CD14-positive monocyte (primary cell): Measurements from ENCODE around the gene CPEB4. TPM values are rescaled to one million over a fixed set of nuclear protein-coding genes. Genes with fewer than 3 reads are reported as not detected.

ENCODE experiments used
- DNase-seq, 3 donors: peaks; one replicate each; pipeline ENCODE4 v3.0.0-alpha.2; 2011 to 2022
- H2AFZ ChIP-seq: 2 replicates; pipeline ENCODE4 v1.6.0; 2012; ENCODE audit warnings: mild to moderate bottlenecking, low read depth, low read length, inconsistent platforms; ENCODE audit not compliant: insufficient read depth, poor library complexity, severe bottlenecking
- H3K27ac ChIP-seq, 2 donors: 1 replicate in 1 of 2; 2 replicates in 1 of 2; pipeline ENCODE4 v1.5.1; 2012 to 2013; ENCODE audit warnings: low read length in 2 of 2, control low read depth in 1 of 2, inconsistent platforms in 1 of 2, low read depth in 1 of 2, mild to moderate bottlenecking in 1 of 2
- H3K27me3 ChIP-seq, 2 donors: one replicate each; pipeline versions ENCODE4 v1.6.0 to v1.6.1; 2011 to 2013; ENCODE audit warnings: low read length in 2 of 2; ENCODE audit not compliant: control insufficient read depth in 2 of 2, insufficient read depth in 2 of 2
- H3K36me3 ChIP-seq, 2 donors: replicated peaks in 1 of 2; 1 replicate in 1 of 2; 2 replicates in 1 of 2; pipeline versions ENCODE4 v1.5.1 to v1.6.1; 2012 to 2013; ENCODE audit warnings: low read length in 2 of 2, control low read depth in 1 of 2, inconsistent platforms in 1 of 2, mild to moderate bottlenecking in 1 of 2; ENCODE audit not compliant: insufficient read depth in 2 of 2, control insufficient read depth in 1 of 2
- H3K4me1 ChIP-seq, 2 donors: 1 replicate in 1 of 2; 2 replicates in 1 of 2; pipeline versions ENCODE4 v1.5.1 to v1.6.1; 2012 to 2013; ENCODE audit warnings: low read length in 2 of 2, control low read depth in 1 of 2, inconsistent platforms in 1 of 2, mild to moderate bottlenecking in 1 of 2, moderate library complexity in 1 of 2; ENCODE audit not compliant: insufficient read depth in 2 of 2, control insufficient read depth in 1 of 2
- H3K4me2 ChIP-seq: replicated peaks from 2 replicates; pipeline ENCODE3; 2012; ENCODE audit warnings: low read length, moderate library complexity, mild to moderate bottlenecking; ENCODE audit not compliant: poor library complexity, severe bottlenecking; ENCODE audit errors: extremely low read depth
- H3K4me3 ChIP-seq, 3 experiments: fragments of 200-600 bp in 1 of 3; sonication (generic) in 1 of 3; replicated peaks in 1 of 3; 1 replicate in 2 of 3; 2 replicates in 1 of 3; pipeline ENCODE4 v1.5.1; 2011 to 2013; ENCODE audit warnings: low read length in 3 of 3, mild to moderate bottlenecking in 3 of 3, control low read depth in 2 of 3, low read depth in 2 of 3, inconsistent platforms in 1 of 3, moderate library complexity in 1 of 3
- H3K79me2 ChIP-seq: 2 replicates; pipeline ENCODE4 v1.6.0; 2012; ENCODE audit warnings: mild to moderate bottlenecking, control low read depth, inconsistent platforms, low read length, moderate library complexity; ENCODE audit not compliant: insufficient read depth
- H3K9ac ChIP-seq: 2 replicates; pipeline ENCODE4 v1.6.0; 2017; ENCODE audit warnings: low read length, mild to moderate bottlenecking; ENCODE audit not compliant: insufficient read depth, poor library complexity, severe bottlenecking
- H3K9me3 ChIP-seq, 2 donors: replicated peaks in 1 of 2; 1 replicate in 1 of 2; 2 replicates in 1 of 2; pipeline versions ENCODE4 v1.5.1 to v1.6.1; 2012 to 2013; ENCODE audit warnings: low read length in 2 of 2, control low read depth in 1 of 2; ENCODE audit not compliant: control insufficient read depth in 1 of 2, insufficient read depth in 1 of 2
- H4K20me1 ChIP-seq: 2 replicates; pipeline ENCODE4 v1.6.0; 2012; ENCODE audit warnings: mild to moderate bottlenecking, low read length, control low read depth, moderate library complexity; ENCODE audit not compliant: insufficient read depth
- H3K27ac Mint-ChIP-seq, 7 donors: one replicate each; pipeline ENCODE4 v1.8.0; 2020; ENCODE audit warnings: mild to moderate bottlenecking in 7 of 7, mixed read lengths in 7 of 7, moderate library complexity in 6 of 7, inconsistent platforms in 2 of 7
- H3K27me3 Mint-ChIP-seq, 3 donors: one replicate each; pipeline ENCODE4 v1.8.0; 2021 to 2022; ENCODE audit warnings: low read depth in 3 of 3, mild to moderate bottlenecking in 3 of 3, mixed read lengths in 3 of 3, moderate library complexity in 3 of 3, inconsistent platforms in 1 of 3
- H3K36me3 Mint-ChIP-seq, 2 donors: one replicate each; pipeline ENCODE4 v1.8.0; 2020; ENCODE audit warnings: mixed read lengths in 2 of 2, inconsistent platforms in 1 of 2, mild to moderate bottlenecking in 1 of 2
- H3K4me1 Mint-ChIP-seq: one replicate; pipeline ENCODE4 v1.8.0; 2020; ENCODE audit warnings: mild to moderate bottlenecking, mixed read lengths
- H3K4me3 Mint-ChIP-seq, 2 donors: one replicate each; pipeline ENCODE4 v1.8.0; 2020; ENCODE audit warnings: mild to moderate bottlenecking in 2 of 2, mixed read lengths in 2 of 2, moderate library complexity in 1 of 2
- H3K9me3 Mint-ChIP-seq, 7 donors: one replicate each; pipeline ENCODE4 v1.8.0; 2020 to 2022; ENCODE audit warnings: mixed read lengths in 7 of 7, mild to moderate bottlenecking in 6 of 7, moderate library complexity in 6 of 7, inconsistent platforms in 2 of 7
- CTCF ChIP-seq: fragments of 200-600 bp; IDR thresholded peaks from one replicate; pipeline ENCODE4 v1.8.0; 2022; ENCODE audit warnings: antibody characterized with exemption, mild to moderate bottlenecking
- WGBS: methylation state at CpG from one replicate; pipeline ENCODE4 v1.1.5; 2013; ENCODE audit warnings: missing lambda C conversion rate; ENCODE audit not compliant: insufficient coverage; 5-methylcytosine and 5-hydroxymethylcytosine counted together
- intact Hi-C, 2 donors: fragments of 100-400 bp; cut with micrococcal nuclease; formaldehyde crosslinking; loops; one replicate each; pipeline versions ENCODE4 v1.15.0 to v1.15.1; 2023
- polyA plus RNA-seq, 3 donors: library from polyadenylated mRNA; depleted of rRNA in 1 of 3; unstranded in 2 of 3; stranded (reverse) in 1 of 3; fragments of 300-500 nt in 2 of 3; fragments of >200 nt in 1 of 3; fragmentation: Illumina TruSeq in 2 of 3; gene quantifications; 1 replicate in 2 of 3; 2 replicates in 1 of 3; pipeline ENCODE4 v1.2.3, GENCODE V29; 2012 to 2021

The CPEB4 gene
- polyA plus RNA-seq, 3 donors = 10.7 to 27.3 (median 13.9) TPM

GRCh38 chr5:174000076-174000475 lies 111.9 kb downstream of the CPEB4 start:
- H3K27ac ChIP-seq = no peak overlapping the region
- H3K4me3 ChIP-seq = no peak overlapping the region
- H4K20me1 ChIP-seq = no peaks in the 10 kb centered on the region
- H3K4me1 Mint-ChIP-seq = no peaks in the 10 kb centered on the region
- H3K4me3 Mint-ChIP-seq = no peak overlapping the region
- H3K27me3 Mint-ChIP-seq = peaks cover 27 to 35% (median 29%) of the 10 kb centered on the region in 3 donors
- H3K36me3 Mint-ChIP-seq = no peaks in the 10 kb centered on the region
- H3K36me3 ChIP-seq = no peaks in the 10 kb centered on the region
- no peak for TF ChIP-seq CTCF
- peaks cover 0 to 2% (median 0%) of the 10 kb centered on the region in 7 donors for H3K9me3 Mint-ChIP-seq
- H3K27me3 ChIP-seq = peaks cover 12 to 44% of the 10 kb centered on the region in 2 donors
- H3K27ac Mint-ChIP-seq = no peak overlapping the region
- no peak overlapping the region for H2AFZ ChIP-seq
- no peak overlapping the region for H3K9ac ChIP-seq
- H3K4me1 ChIP-seq = no peaks in the 10 kb centered on the region
- H3K9me3 ChIP-seq = no peaks in the 10 kb centered on the region
- no peak for DNase-seq
- whole genome bisulfite sequencing = no CpG with 5 or more reads among the region's 4 CpGs
- intact Hi-C loops = no loop called here
- H3K4me2 ChIP-seq = no peak overlapping the region
- H3K79me2 ChIP-seq = no peaks in the 10 kb centered on the region

- intact Hi-C loops = no loop called here
- H3K36me3 ChIP-seq = no peaks in the 10 kb centered on the region
- H3K4me2 ChIP-seq = no peak overlapping the region
- H3K4me1 ChIP-seq = no peaks in the 10 kb centered on the region
- no peak for DNase-seq
- no peaks in the 10 kb centered on the region for H3K4me1 Mint-ChIP-seq
- H3K27ac Mint-ChIP-seq = no peak overlapping the region
- H3K27ac ChIP-seq = no peak overlapping the region
- peak overlapping the region in 1 of 2 donors; percentile 3 for H3K4me3 Mint-ChIP-seq
- H4K20me1 ChIP-seq = no peaks in the 10 kb centered on the region
- H3K9me3 ChIP-seq = no peaks in the 10 kb centered on the region
- no peaks in the 10 kb centered on the region for H3K36me3 Mint-ChIP-seq
- H3K27me3 ChIP-seq = peaks cover 4 to 41% of the 10 kb centered on the region in 2 donors
- H2AFZ ChIP-seq = no peak overlapping the region
- H3K4me3 ChIP-seq = no peak overlapping the region
- H3K9ac ChIP-seq = no peak overlapping the region
- no peak for TF ChIP-seq CTCF
- no peaks in the 10 kb centered on the region for H3K79me2 ChIP-seq
- H3K27me3 Mint-ChIP-seq = peaks cover 15 to 31% (median 19%) of the 10 kb centered on the region in 3 donors
- H3K9me3 Mint-ChIP-seq = peaks cover 0 to 3% (median 0%) of the 10 kb centered on the region in 7 donors
These were observed 115.6 kb downstream of the CPEB4 start for GRCh38 chr5:174003795-174004194.
